ENCODE measurements around the gene DTWD1.
"Not testable (repeated sequence)": the region's sequence is repeated elsewhere in the genome, so short reads cannot be mapped to it uniquely, and the experiment has no call there.

Gene DTWD1

GRCh38 chr15:49649987-49650386 is 29.1 kb downstream of the DTWD1 start:
- DNase-seq, result no peak

GRCh38 chr15:49650676-49651075 is 29.8 kb downstream of the DTWD1 start:
- DNase-seq, result no peak

GRCh38 chr15:49652922-49653321 is 32.1 kb downstream of the DTWD1 start:
- no peak for DNase-seq

GRCh38 chr15:49656734-49657133 is 35.9 kb downstream of the DTWD1 start:
- no peak for DNase-seq

- DNase-seq, result no peak
These were observed 43.9 kb downstream of the DTWD1 start for GRCh38 chr15:49664716-49665115.

GRCh38 chr15:49666486-49666885 is 45.6 kb downstream of the DTWD1 start:
- not testable (repeated sequence) for DNase-seq

GRCh38 chr15:49669288-49669687 is 48.4 kb downstream of the DTWD1 start:
- no peak for DNase-seq

- no peak for DNase-seq
These were observed 53.0 kb downstream of the DTWD1 start for GRCh38 chr15:49673861-49674260.

GRCh38 chr15:49674370-49674769 is 53.5 kb downstream of the DTWD1 start:
- DNase-seq, result no peak

- DNase-seq, result no peak
These were observed 54.2 kb downstream of the DTWD1 start for GRCh38 chr15:49675041-49675440.

GRCh38 chr15:49678655-49679054 is 57.8 kb downstream of the DTWD1 start:
- no peak for DNase-seq

GRCh38 chr15:49686599-49686998 is 65.8 kb downstream of the DTWD1 start:
- no peak for DNase-seq

- DNase-seq, result no peak
These were observed 67.4 kb downstream of the DTWD1 start for GRCh38 chr15:49688135-49688790.

- no peak for DNase-seq
These were observed 71.8 kb downstream of the DTWD1 start for GRCh38 chr15:49692514-49693090.

- no peak for DNase-seq
These were observed 72.7 kb downstream of the DTWD1 start for GRCh38 chr15:49693498-49693897.

- no peak for DNase-seq
These were observed 75.6 kb downstream of the DTWD1 start for GRCh38 chr15:49696433-49696832.

- DNase-seq, result no peak
These were observed 76.3 kb downstream of the DTWD1 start for GRCh38 chr15:49697121-49697520.

GRCh38 chr15:49702982-49703381 is 82.1 kb downstream of the DTWD1 start:
- DNase-seq, result not testable (repeated sequence)
